ENCODE measurements around the gene GLP1R. TPM values are rescaled to one million over a fixed set of nuclear protein-coding genes. Genes with fewer than 3 reads are reported as not detected.
"Not testable (repeated sequence)": the region's sequence is repeated elsewhere in the genome, so short reads cannot be mapped to it uniquely, and the experiment has no call there.

The GLP1R gene
- total RNA-seq, 4 donors from 2014 or later = 0.32 to 0.95 (median 0.59) TPM; not detected in 1

DNA sequence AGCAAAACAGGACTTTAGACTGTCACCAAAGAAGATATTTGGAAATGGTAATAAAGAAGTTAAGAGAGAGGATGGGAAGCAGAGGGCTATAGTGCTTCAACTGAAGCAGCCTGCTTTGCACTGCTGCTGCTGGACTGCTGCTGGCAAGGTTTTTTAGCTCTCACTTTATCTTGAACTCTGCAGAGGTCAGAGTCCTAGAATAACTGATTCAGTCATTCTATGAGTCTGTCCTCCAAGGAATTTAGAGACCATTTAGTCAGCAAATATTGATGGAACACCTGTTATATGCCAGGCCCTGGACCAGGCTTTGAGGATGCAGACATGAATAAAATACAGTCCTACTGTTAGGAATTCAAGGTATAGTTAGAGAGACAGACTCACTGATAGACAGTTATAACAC lies 75.5 kb downstream of the GLP1R start:
- H3K4me1 ChIP-seq = no peaks in the 10 kb centered on the region
- no peak for DNase-seq (ENCODE audit: low spot score in 2 of 2)
- H3K27me3 ChIP-seq = peaks cover 6% of the 10 kb centered on the region
- TF ChIP-seq POLR2AphosphoS5 (IDR thresholded peaks at IDR 0.05) (no peak), EP300 (IDR thresholded peaks at IDR 0.05) (no peak), POLR2A (IDR thresholded peaks at IDR 0.05) (no peak), CTCF (IDR thresholded peaks at IDR 0.05) (no peak)
- no peak overlapping the region for H3K4me3 ChIP-seq
- no peaks in the 10 kb centered on the region for H3K9me3 ChIP-seq
- H3K27ac ChIP-seq = no peak overlapping the region
- H3K36me3 ChIP-seq = no peaks in the 10 kb centered on the region

GRCh38 chr6:39128106-39128505 lies 79.5 kb downstream of the GLP1R start:
- H3K4me1 ChIP-seq = no peaks in the 10 kb centered on the region

DNA sequence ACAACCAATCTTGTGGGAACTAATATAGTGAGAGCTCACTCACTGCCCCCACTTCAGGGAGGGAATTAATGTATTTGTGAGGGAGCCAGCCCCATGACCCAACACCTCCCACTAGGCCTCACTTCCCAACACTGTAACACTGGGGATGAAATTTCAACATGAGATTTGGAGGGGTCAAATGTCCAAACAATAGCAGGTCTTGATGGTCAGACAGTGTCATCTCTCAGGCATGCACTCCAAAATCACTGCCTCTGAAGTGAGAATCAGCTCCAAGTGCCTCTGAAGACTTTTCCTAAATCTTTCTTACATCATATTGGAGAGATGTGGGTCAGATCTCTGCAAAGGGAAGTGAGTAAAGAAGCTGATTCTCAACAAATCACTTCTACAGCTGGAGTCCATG lies 80.3 kb downstream of the GLP1R start:
- no peaks in the 10 kb centered on the region for H3K36me3 ChIP-seq
- no peak overlapping the region for H3K4me3 ChIP-seq
- DNase-seq (ENCODE audit: low spot score in 2 of 2) = no peak
- H3K27ac ChIP-seq = no peak overlapping the region
- no peaks in the 10 kb centered on the region for H3K4me1 ChIP-seq
- TF ChIP-seq POLR2A (IDR thresholded peaks at IDR 0.05) = no peak
- no peak for TF ChIP-seq EP300 (IDR thresholded peaks at IDR 0.05)
- TF ChIP-seq POLR2AphosphoS5 (IDR thresholded peaks at IDR 0.05) = no peak
- TF ChIP-seq CTCF (IDR thresholded peaks at IDR 0.05) = no peak
- no peaks in the 10 kb centered on the region for H3K27me3 ChIP-seq
- no peaks in the 10 kb centered on the region for H3K9me3 ChIP-seq

More at GRCh38 chr6:39128106-39128505, 79.5 kb downstream of the GLP1R start:
- TF ChIP-seq CTCF (IDR thresholded peaks at IDR 0.05) (no peak), EP300 (IDR thresholded peaks at IDR 0.05) (no peak), POLR2AphosphoS5 (IDR thresholded peaks at IDR 0.05) (no peak), POLR2A (IDR thresholded peaks at IDR 0.05) (no peak)
- Histone ChIP-seq H3K9me3 (no peaks in the 10 kb centered on the region), H3K27ac (no peak overlapping the region), H3K36me3 (no peaks in the 10 kb centered on the region), H3K27me3 (peaks cover 6% of the 10 kb centered on the region), H3K4me3 (no peak overlapping the region)
- WGBS = 75% methylated on average over 3 of the region's 3 CpGs
- DNase-seq (ENCODE audit: low spot score in 2 of 2) = no peak

- TF ChIP-seq POLR2AphosphoS5 (IDR thresholded peaks at IDR 0.05) (no peak), CTCF (IDR thresholded peaks at IDR 0.05) (no peak), POLR2A (IDR thresholded peaks at IDR 0.05) (no peak), EP300 (IDR thresholded peaks at IDR 0.05) (no peak)
- WGBS = 92% methylated on average over 1 of the region's 1 CpG
- Histone ChIP-seq H3K4me1 (no peaks in the 10 kb centered on the region), H3K36me3 (no peaks in the 10 kb centered on the region), H3K9me3 (no peaks in the 10 kb centered on the region), H3K4me3 (no peak overlapping the region), H3K27ac (no peak overlapping the region), H3K27me3 (no peaks in the 10 kb centered on the region)
- DNase-seq (ENCODE audit: low spot score in 2 of 2) = no peak
Measured at GRCh38 chr6:39130691-39131090, 82.1 kb downstream of the GLP1R start.

GRCh38 chr6:39134761-39135160 lies 86.2 kb downstream of the GLP1R start:
- H3K9me3 ChIP-seq; H3K27me3 ChIP-seq; H3K4me1 ChIP-seq; H3K36me3 ChIP-seq; DNase-seq (ENCODE audit: low spot score in 2 of 2); H3K27ac ChIP-seq; H3K4me3 ChIP-seq: not testable (repeated sequence)
- WGBS = 68% methylated on average over 3 of the region's 3 CpGs

DNA sequence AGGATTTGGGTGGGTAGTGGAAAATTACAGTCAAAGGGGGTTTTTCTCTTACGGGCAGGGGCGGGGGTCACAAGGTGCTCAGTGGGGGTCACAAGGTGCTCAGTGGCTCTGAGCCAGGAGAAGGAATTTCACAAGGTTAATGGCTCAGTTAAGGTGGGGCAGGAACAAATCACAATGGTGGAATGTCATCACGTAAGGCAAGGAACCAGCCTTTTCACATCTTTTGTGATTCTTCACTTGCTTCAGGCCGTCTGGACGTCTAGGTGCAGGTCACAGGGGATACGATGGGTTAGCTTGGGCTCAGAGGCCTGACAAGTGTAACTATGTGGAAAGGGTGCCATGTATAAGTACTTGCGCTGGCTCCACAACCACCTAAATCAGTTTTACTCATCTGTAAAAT lies 87.6 kb downstream of the GLP1R start:
- H3K27me3 ChIP-seq; DNase-seq (ENCODE audit: low spot score in 2 of 2): not testable (repeated sequence)
- WGBS = 74% methylated on average over 7 of the region's 7 CpGs

More for the DNA sequence above, 87.6 kb downstream of the GLP1R start:
- H3K36me3 ChIP-seq, H3K4me1 ChIP-seq, H3K27ac ChIP-seq, H3K4me3 ChIP-seq, H3K9me3 ChIP-seq: not testable (repeated sequence)

Data from suprapubic skin (tissue), 4 donors.